Retinal pigment epithelial cell (primary cell): ENCODE measurements around the gene PGC.

ENCODE experiments used
- DNase-seq: peaks from one replicate; pipeline ENCODE4 v3.0.0-alpha.2; 2010; ENCODE audit warnings: low read depth
- H3K4me3 ChIP-seq: 2 replicates; pipeline ENCODE4 v1.5.1; 2011; ENCODE audit warnings: mild to moderate bottlenecking, low read length, control low read depth, moderate library complexity
- CTCF ChIP-seq: conservative IDR thresholded peaks from 2 replicates; pipeline ENCODE4 v1.5.1; 2011; ENCODE audit warnings: low read depth, low read length, control low read depth, inconsistent platforms

The PGC gene

GRCh38 chr6:41687501-41688175 lies 59.6 kb downstream of the PGC start:
- DNase-seq = no peak
- no peak overlapping the region for H3K4me3 ChIP-seq
- TF ChIP-seq CTCF = no peak
